Breast epithelium (tissue), 4 donors: Measurements from ENCODE around the gene IRF6. TPM values are rescaled to one million over a fixed set of nuclear protein-coding genes. Genes with fewer than 3 reads are reported as not detected.

Experiments used
- DNase-seq, 2 donors: peaks; one replicate each; pipeline ENCODE4 v3.0.0-alpha.2; 2019; ENCODE audit warnings: low spot score in 2 of 2
- H3K27ac ChIP-seq, 2 donors: fragments of 200-600 bp; sonication (generic) in 1 of 2; one replicate each; pipeline ENCODE4 v1.5.1; 2016 to 2019; ENCODE audit warnings: mild to moderate bottlenecking in 1 of 2
- H3K27me3 ChIP-seq, 2 donors: fragments of 200-600 bp; sonication (generic) in 1 of 2; one replicate each; pipeline versions ENCODE4 v1.5.1 to v1.6.0; 2017 to 2019; ENCODE audit warnings: control low read depth in 1 of 2, mild to moderate bottlenecking in 1 of 2
- H3K36me3 ChIP-seq: fragments of 200-600 bp; one replicate; pipeline ENCODE4 v1.5.1; 2019
- H3K4me1 ChIP-seq, 2 donors: fragments of 200-600 bp; sonication (generic); one replicate each; pipeline ENCODE4 v1.5.1; 2016 to 2019; ENCODE audit warnings: control low read depth in 1 of 2
- H3K4me3 ChIP-seq, 3 donors: fragments of 200-600 bp; sonication (generic); 1 replicate in 2 of 3; 2 replicates in 1 of 3; pipeline ENCODE4 v1.5.1; 2016 to 2019; ENCODE audit warnings: mild to moderate bottlenecking in 3 of 3, moderate library complexity in 2 of 3
- H3K9me3 ChIP-seq, 2 donors: fragments of 200-600 bp; sonication (generic) in 1 of 2; one replicate each; pipeline ENCODE4 v1.5.1; 2016 to 2019; ENCODE audit warnings: control low read depth in 1 of 2
- CTCF ChIP-seq, 3 donors: fragments of 450-650 bp; IDR thresholded peaks; one replicate each; pipeline ENCODE4 v1.5.1; 2016 to 2017; ENCODE audit warnings: antibody characterized with exemption in 3 of 3, mild to moderate bottlenecking in 3 of 3, moderate library complexity in 3 of 3
- POLR2A ChIP-seq: fragments of 450-650 bp; IDR thresholded peaks from one replicate; pipeline ENCODE4 v1.6.1; 2016; ENCODE audit warnings: antibody characterized with exemption, mild to moderate bottlenecking, moderate library complexity
- POLR2AphosphoS5 ChIP-seq, 3 donors: sonication (generic); formaldehyde crosslinking; IDR thresholded peaks; one replicate each; pipeline ENCODE4 v1.6.1; 2017; ENCODE audit warnings: antibody characterized with exemption in 3 of 3
- intact Hi-C: fragments of 100-400 bp; cut with DNase I; formaldehyde crosslinking; loops from one replicate; pipeline ENCODE4 v1.15.1; 2023; ENCODE audit warnings: low total_unique reads
- total RNA-seq, 3 donors: library from RNA; depleted of rRNA; stranded (reverse); fragments of >200 nt; gene quantifications; one replicate each; pipeline ENCODE4 v1.1.0, GENCODE V29; 2016

The IRF6 gene
- total RNA-seq, 3 donors from 2014 or later: 1.9 to 81.8 (median 42.9) TPM

- Histone ChIP-seq H3K4me3 (no peak overlapping the region), H3K4me1 (no peaks in the 10 kb centered on the region), H3K27ac (no peak overlapping the region), H3K27me3 (no peaks in the 10 kb centered on the region), H3K9me3 (no peaks in the 10 kb centered on the region), H3K36me3 (no peaks in the 10 kb centered on the region)
- intact Hi-C loops: no loop called here
- TF ChIP-seq CTCF (IDR thresholded peaks at IDR 0.05) (no peak), POLR2AphosphoS5 (IDR thresholded peaks at IDR 0.05) (no peak), POLR2A (no peak)
- DNase-seq: no peak
These were observed 57.3 kb downstream of the IRF6 start for GRCh38 chr1:209748620-209749019.

GRCh38 chr1:209747580-209748262 lies 58.2 kb downstream of the IRF6 start:
- peak overlapping the region; percentile 7 to 47 (median 37) for H3K4me3 ChIP-seq
- intact Hi-C loops: no loop called here
- no peaks in the 10 kb centered on the region for H3K9me3 ChIP-seq
- peak overlapping the region in 1 of 2 donors; percentile 67 for H3K27ac ChIP-seq
- no peaks in the 10 kb centered on the region for H3K4me1 ChIP-seq
- TF ChIP-seq POLR2AphosphoS5 (IDR thresholded peaks at IDR 0.05) (peak; percentile 47 to 54 (median 52)), CTCF (IDR thresholded peaks at IDR 0.05) (peak; percentile 98), POLR2A (no peak)
- DNase-seq: peak; percentile 92 to 94
- no peaks in the 10 kb centered on the region for H3K36me3 ChIP-seq
- H3K27me3 ChIP-seq: no peaks in the 10 kb centered on the region

- no peak for DNase-seq
- no peak overlapping the region for H3K4me3 ChIP-seq
- no peaks in the 10 kb centered on the region for H3K36me3 ChIP-seq
- H3K9me3 ChIP-seq: no peaks in the 10 kb centered on the region
- no peaks in the 10 kb centered on the region for H3K27me3 ChIP-seq
- intact Hi-C loops: no loop called here
- H3K27ac ChIP-seq: no peak overlapping the region
- no peaks in the 10 kb centered on the region for H3K4me1 ChIP-seq
- TF ChIP-seq CTCF (IDR thresholded peaks at IDR 0.05): no peak
- no peak for TF ChIP-seq POLR2AphosphoS5 (IDR thresholded peaks at IDR 0.05)
- TF ChIP-seq POLR2A: no peak
These were observed 59.3 kb downstream of the IRF6 start for GRCh38 chr1:209746451-209747165.

- DNase-seq: no peak
- Histone ChIP-seq H3K27ac (peak overlapping the region in 1 of 2 donors; percentile 26), H3K9me3 (no peaks in the 10 kb centered on the region), H3K4me3 (no peak overlapping the region), H3K4me1 (no peaks in the 10 kb centered on the region), H3K36me3 (no peaks in the 10 kb centered on the region), H3K27me3 (no peaks in the 10 kb centered on the region)
- TF ChIP-seq POLR2A (no peak), POLR2AphosphoS5 (IDR thresholded peaks at IDR 0.05) (no peak), CTCF (IDR thresholded peaks at IDR 0.05) (no peak)
- intact Hi-C loops: no loop called here
These were observed 62.8 kb downstream of the IRF6 start for GRCh38 chr1:209743145-209743482.

- H3K27ac ChIP-seq: peak overlapping the region in 1 of 2 donors; percentile 26
- no peak overlapping the region for H3K4me3 ChIP-seq
- intact Hi-C loops: no loop called here
These were observed 63.4 kb downstream of the IRF6 start for GRCh38 chr1:209742409-209743144.

More at GRCh38 chr1:209742409-209743144, 63.4 kb downstream of the IRF6 start:
- Histone ChIP-seq H3K27me3 (no peaks in the 10 kb centered on the region), H3K36me3 (no peaks in the 10 kb centered on the region), H3K4me1 (no peaks in the 10 kb centered on the region), H3K9me3 (no peaks in the 10 kb centered on the region)
- no peak for DNase-seq
- TF ChIP-seq POLR2AphosphoS5 (IDR thresholded peaks at IDR 0.05) (no peak), POLR2A (no peak), CTCF (IDR thresholded peaks at IDR 0.05) (no peak)
